ENCODE measurements around the gene FCER2. TPM values are rescaled to one million over a fixed set of nuclear protein-coding genes. Genes with fewer than 3 reads are reported as not detected.
A peak's percentile ranks its signal among the peaks of the same experiment; 100 is the strongest.

FCER2 gene
- total RNA-seq, 1 experiment from 2014 or later: not detected

DNA sequence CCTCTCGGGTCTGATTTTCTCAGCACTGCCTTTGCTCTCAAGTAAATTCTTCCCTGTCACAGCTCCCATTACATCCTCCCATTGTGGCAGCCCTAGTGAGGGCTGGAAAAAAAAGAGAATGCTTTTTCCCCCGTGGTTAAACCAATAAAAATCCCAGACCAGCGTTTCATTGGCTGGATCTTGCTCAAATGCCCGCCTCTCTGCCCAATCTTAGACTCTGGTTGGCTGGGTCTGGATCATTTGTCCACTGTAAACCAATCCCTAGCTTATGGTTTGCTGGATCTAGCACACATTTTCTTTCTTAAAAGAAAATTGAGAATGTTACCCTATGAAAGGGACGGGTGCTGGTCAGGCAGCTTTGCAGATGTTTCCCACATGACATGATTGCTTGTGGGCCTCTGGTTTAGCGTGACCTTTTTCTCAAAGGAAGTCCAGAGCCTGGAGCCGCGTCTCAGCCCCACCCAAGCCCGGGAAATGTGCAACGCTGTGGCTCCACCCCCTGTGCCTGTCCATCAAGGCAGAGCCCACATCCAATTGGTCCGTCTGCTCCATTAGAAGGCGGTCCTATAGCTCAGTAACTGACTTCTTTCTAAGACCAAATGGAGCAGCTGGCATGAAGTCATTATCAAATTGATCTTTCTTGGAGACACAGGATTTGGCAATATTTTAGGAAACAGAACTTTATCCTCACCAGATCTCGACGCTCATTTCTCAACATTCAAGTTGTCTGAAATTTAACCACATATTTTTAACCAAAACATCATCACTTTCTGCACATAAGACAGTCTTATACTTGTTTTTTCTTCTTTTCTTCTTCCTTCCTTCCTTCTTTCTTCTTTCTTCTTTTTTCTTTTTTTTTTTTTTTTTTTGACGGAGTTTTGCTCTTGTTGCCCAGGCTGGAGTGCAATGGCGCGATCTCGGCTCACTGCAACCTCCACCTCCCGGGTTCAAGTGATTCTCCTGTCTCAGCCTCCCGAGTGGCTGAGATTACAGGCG is 27.6 kb downstream of the FCER2 start:
- H3K27me3 ChIP-seq (ENCODE audit: insufficient read depth, low read length): peaks cover 2% of the 10 kb centered on the region; the same call in 1 of the 2 replicates
- no peak overlapping the region for H4K5ac ChIP-seq (ENCODE audit: insufficient read length, low read depth, low read length)
- no peak overlapping the region for H3K27ac Mint-ChIP-seq
- DNase-seq: peak; percentile 75
- peaks cover 87% of the 10 kb centered on the region for H3K27me3 Mint-ChIP-seq (ENCODE audit: low read depth)
- no peak overlapping the region for H2BK20ac ChIP-seq (ENCODE audit: low read depth, low read length, poor library complexity, severe bottlenecking)
- H2BK12ac ChIP-seq (ENCODE audit: insufficient read length, low read depth, low read length): no peak overlapping the region
- H3T11ph ChIP-seq (ENCODE audit: low read length): no peak overlapping the region
- H3K23ac ChIP-seq (ENCODE audit: insufficient read length, low read depth, low read length): no peak overlapping the region
- no peaks in the 10 kb centered on the region for H3K79me2 ChIP-seq (ENCODE audit: insufficient read depth, low read length)
- H3K9me3 ChIP-seq (ENCODE audit: control insufficient read depth, low read depth, low read length): no peaks in the 10 kb centered on the region
- no CpG with 5 or more reads among the region's 21 CpGs for WGBS (ENCODE audit: extremely low coverage, insufficient read length, low lambda C conversion rate)
- H3K4me1 ChIP-seq (ENCODE audit: insufficient read depth, low read length): no peaks in the 10 kb centered on the region
- H3K14ac ChIP-seq (ENCODE audit: insufficient read depth, low read length): no peak overlapping the region
- H4K20me1 ChIP-seq (ENCODE audit: control insufficient read depth, insufficient read depth, insufficient read length): no peaks in the 10 kb centered on the region
- no peak overlapping the region for H2AFZ ChIP-seq (ENCODE audit: low read length)
- no peak overlapping the region for H2BK15ac ChIP-seq (ENCODE audit: low read depth, low read length)
- H2BK120ac ChIP-seq (ENCODE audit: low read depth, low read length, poor library complexity, severe bottlenecking): no peak overlapping the region
- peaks cover 0 to 4% of the 10 kb centered on the region in 2 experiments; a peak in 3 of 5 replicates for H3K9me3 Mint-ChIP-seq
- H3K27ac ChIP-seq (ENCODE audit: insufficient read length, low read depth, low read length): no peak overlapping the region
- no peak for TF ChIP-seq CTCF (conservative IDR thresholded peaks at IDR 0.05)
- H3K4me2 ChIP-seq (ENCODE audit: insufficient read depth, insufficient read length, low read length): no peak overlapping the region
- no peak overlapping the region for H2BK5ac ChIP-seq (ENCODE audit: insufficient read length, low read length)
- no peak overlapping the region for H3K18ac ChIP-seq (ENCODE audit: insufficient read length, low read depth, low read length)
- no peaks in the 10 kb centered on the region for H3K36me3 Mint-ChIP-seq (ENCODE audit: insufficient read depth in 1 of 3, low read depth in 3 of 3)
- peaks cover 8 to 20% of the 10 kb centered on the region in 2 experiments for H3K4me1 Mint-ChIP-seq
- H3K79me1 ChIP-seq (ENCODE audit: insufficient read depth, low read depth, low read length, poor library complexity, severe bottlenecking): no peaks in the 10 kb centered on the region
- H3K4me3 Mint-ChIP-seq: no peak overlapping the region
- H4K8ac ChIP-seq (replicated peaks; ENCODE audit: insufficient read length, low read depth, low read length): no peak overlapping the region
- no peak overlapping the region for H3K4ac ChIP-seq (ENCODE audit: low read depth, low read length)
- H3K56ac ChIP-seq (ENCODE audit: insufficient read length, low read depth, low read length): no peak overlapping the region
- H4K91ac ChIP-seq (ENCODE audit: insufficient read length, low read depth, low read length): no peak overlapping the region
- no peak overlapping the region for H2AK5ac ChIP-seq (ENCODE audit: insufficient read length, low read length)
- H3K23me2 ChIP-seq (ENCODE audit: insufficient read length, low read depth, low read length, poor library complexity, severe bottlenecking): peaks cover 6% of the 10 kb centered on the region
- no peak overlapping the region for H3K9ac ChIP-seq (ENCODE audit: extremely low read depth, insufficient read length, low read length)
